HFF-Myc (cell line): ENCODE data around the gene PGAM2.

Source experiments
- DNase-seq: peaks from one replicate; pipeline ENCODE4 v3.0.0-alpha.2; 2011; ENCODE audit warnings: low read depth; ENCODE audit errors: extremely low read depth
- H3K4me3 ChIP-seq: replicated peaks from 2 replicates; pipeline ENCODE4 v1.5.1; 2011; ENCODE audit warnings: low read depth, mild to moderate bottlenecking, control low read depth, low read length
- CTCF ChIP-seq: IDR thresholded peaks from 2 replicates; pipeline ENCODE4 v1.5.1; 2012; ENCODE audit warnings: mild to moderate bottlenecking, low read depth, low read length, control low read depth; ENCODE audit errors: missing control alignments

Gene PGAM2

GRCh38 chr7:44082541-44083207 lies 17.3 kb upstream of the PGAM2 start:
- no peak for TF ChIP-seq CTCF
- peak; percentile 93 for DNase-seq
- H3K4me3 ChIP-seq = peak overlapping the region; percentile 74

GRCh38 chr7:44081266-44081748 lies 15.9 kb upstream of the PGAM2 start:
- TF ChIP-seq CTCF = no peak
- no peak for DNase-seq
- H3K4me3 ChIP-seq = peak overlapping the region; percentile 74

- H3K4me3 ChIP-seq = no peak overlapping the region
- TF ChIP-seq CTCF = no peak
- DNase-seq = no peak
Measured at GRCh38 chr7:44080686-44081265, 15.4 kb upstream of the PGAM2 start.

GRCh38 chr7:44080118-44080517 lies 14.8 kb upstream of the PGAM2 start:
- no peak for DNase-seq
- no peak overlapping the region for H3K4me3 ChIP-seq
- TF ChIP-seq CTCF = no peak

- no peak for TF ChIP-seq CTCF
Measured at GRCh38 chr7:44079331-44080021, 14.1 kb upstream of the PGAM2 start.

GRCh38 chr7:44078521-44078920 lies 13.2 kb upstream of the PGAM2 start:
- no peak overlapping the region for H3K4me3 ChIP-seq
- no peak for TF ChIP-seq CTCF
- no peak for DNase-seq

More at GRCh38 chr7:44079331-44080021, 14.1 kb upstream of the PGAM2 start:
- DNase-seq = no peak
- no peak overlapping the region for H3K4me3 ChIP-seq
